Measurements from ENCODE around the gene PDZD4. TPM values are rescaled to one million over a fixed set of nuclear protein-coding genes. Genes with fewer than 3 reads are reported as not detected.

The PDZD4 gene
- total and polyA plus RNA-seq, 10 of the 15 experiments (the other 5 are each of a cell fraction or from before 2014, with no cell fraction given), result 0.01 to 0.15 (median 0.04) TPM; not detected in 6

DNA sequence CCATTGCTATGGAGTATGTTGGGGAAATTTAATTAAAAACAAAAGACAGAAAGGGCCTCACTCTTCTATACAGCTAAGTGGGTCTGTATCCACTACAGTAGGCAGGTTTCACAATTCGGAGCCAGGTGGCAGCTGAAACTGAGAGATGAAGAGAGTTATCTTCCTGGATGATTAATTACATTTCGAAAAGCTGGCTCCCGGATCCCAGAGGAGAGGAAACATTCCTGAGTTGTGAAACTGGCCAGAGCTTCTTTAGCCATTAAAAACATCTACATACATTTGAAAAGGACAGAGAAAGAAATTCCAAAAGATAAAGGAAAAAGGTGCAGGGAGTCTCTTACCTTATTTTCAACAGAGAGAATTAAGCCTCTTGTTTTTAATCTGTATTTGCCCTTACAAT is 15.5 kb upstream of the PDZD4 start (continued):
- TF ChIP-seq, protein P1, sequence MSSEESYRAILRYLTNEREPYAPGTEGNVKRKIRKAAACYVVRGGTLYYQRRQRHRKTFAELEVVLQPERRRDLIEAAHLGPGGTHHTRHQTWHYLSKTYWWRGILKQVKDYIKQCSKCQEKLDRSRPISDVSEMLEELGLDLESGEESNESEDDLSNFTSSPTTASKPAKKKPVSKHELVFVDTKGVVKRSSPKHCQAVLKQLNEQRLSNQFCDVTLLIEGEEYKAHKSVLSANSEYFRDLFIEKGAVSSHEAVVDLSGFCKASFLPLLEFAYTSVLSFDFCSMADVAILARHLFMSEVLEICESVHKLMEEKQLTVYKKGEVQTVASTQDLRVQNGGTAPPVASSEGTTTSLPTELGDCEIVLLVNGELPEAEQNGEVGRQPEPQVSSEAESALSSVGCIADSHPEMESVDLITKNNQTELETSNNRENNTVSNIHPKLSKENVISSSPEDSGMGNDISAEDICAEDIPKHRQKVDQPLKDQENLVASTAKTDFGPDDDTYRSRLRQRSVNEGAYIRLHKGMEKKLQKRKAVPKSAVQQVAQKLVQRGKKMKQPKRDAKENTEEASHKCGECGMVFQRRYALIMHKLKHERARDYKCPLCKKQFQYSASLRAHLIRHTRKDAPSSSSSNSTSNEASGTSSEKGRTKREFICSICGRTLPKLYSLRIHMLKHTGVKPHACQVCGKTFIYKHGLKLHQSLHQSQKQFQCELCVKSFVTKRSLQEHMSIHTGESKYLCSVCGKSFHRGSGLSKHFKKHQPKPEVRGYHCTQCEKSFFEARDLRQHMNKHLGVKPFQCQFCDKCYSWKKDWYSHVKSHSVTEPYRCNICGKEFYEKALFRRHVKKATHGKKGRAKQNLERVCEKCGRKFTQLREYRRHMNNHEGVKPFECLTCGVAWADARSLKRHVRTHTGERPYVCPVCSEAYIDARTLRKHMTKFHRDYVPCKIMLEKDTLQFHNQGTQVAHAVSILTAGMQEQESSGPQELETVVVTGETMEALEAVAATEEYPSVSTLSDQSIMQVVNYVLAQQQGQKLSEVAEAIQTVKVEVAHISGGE (CRISPR knock-in tag; IDR thresholded peaks at IDR 0.05), result no peak

DNA sequence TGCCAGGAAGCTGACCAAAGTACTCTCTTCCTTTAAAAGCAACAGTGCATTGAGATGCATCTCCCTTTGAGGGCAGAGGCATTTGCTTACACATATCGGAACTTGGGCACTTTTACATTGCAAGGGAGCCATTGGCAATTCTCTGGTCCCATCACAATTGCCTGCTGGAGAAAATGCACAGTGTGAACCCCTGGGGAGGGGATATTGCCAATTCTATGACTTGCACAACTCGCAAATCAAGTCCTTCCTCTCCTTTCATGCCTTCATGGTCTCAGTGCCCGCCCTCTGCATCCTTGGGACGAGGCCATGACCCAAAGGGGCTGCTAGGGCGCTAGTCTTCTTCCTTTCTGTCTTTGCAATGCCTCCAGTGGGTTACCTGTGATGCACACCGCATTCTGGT is 14.9 kb upstream of the PDZD4 start:
- FAIRE-seq, result no peak
- H3K79me2 ChIP-seq (ENCODE audit: control insufficient read depth, insufficient read depth, low read length), result no peaks in the 10 kb centered on the region
- TF ChIP-seq ESRRA (IDR thresholded peaks at IDR 0.05; ENCODE audit: low read length) (no peak), ZBTB33 (IDR thresholded peaks at IDR 0.05) (no peak), HDAC6 (IDR thresholded peaks at IDR 0.05; ENCODE audit: unreplicated experiment) (no peak), CREB1 (IDR thresholded peaks at IDR 0.05; ENCODE audit: low read depth) (no peak), YBX1 (IDR thresholded peaks at IDR 0.05) (no peak), ZNF217 (IDR thresholded peaks at IDR 0.05) (no peak)
- TF ChIP-seq, protein P2, sequence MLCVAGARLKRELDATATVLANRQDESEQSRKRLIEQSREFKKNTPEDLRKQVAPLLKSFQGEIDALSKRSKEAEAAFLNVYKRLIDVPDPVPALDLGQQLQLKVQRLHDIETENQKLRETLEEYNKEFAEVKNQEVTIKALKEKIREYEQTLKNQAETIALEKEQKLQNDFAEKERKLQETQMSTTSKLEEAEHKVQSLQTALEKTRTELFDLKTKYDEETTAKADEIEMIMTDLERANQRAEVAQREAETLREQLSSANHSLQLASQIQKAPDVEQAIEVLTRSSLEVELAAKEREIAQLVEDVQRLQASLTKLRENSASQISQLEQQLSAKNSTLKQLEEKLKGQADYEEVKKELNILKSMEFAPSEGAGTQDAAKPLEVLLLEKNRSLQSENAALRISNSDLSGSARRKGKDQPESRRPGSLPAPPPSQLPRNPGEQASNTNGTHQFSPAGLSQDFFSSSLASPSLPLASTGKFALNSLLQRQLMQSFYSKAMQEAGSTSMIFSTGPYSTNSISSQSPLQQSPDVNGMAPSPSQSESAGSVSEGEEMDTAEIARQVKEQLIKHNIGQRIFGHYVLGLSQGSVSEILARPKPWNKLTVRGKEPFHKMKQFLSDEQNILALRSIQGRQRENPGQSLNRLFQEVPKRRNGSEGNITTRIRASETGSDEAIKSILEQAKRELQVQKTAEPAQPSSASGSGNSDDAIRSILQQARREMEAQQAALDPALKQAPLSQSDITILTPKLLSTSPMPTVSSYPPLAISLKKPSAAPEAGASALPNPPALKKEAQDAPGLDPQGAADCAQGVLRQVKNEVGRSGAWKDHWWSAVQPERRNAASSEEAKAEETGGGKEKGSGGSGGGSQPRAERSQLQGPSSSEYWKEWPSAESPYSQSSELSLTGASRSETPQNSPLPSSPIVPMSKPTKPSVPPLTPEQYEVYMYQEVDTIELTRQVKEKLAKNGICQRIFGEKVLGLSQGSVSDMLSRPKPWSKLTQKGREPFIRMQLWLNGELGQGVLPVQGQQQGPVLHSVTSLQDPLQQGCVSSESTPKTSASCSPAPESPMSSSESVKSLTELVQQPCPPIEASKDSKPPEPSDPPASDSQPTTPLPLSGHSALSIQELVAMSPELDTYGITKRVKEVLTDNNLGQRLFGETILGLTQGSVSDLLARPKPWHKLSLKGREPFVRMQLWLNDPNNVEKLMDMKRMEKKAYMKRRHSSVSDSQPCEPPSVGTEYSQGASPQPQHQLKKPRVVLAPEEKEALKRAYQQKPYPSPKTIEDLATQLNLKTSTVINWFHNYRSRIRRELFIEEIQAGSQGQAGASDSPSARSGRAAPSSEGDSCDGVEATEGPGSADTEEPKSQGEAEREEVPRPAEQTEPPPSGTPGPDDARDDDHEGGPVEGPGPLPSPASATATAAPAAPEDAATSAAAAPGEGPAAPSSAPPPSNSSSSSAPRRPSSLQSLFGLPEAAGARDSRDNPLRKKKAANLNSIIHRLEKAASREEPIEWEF (IDR thresholded peaks at IDR 0.05; ENCODE audit: insufficient replicate concordance, low read depth, low read length), result no peak
- TF ChIP-seq, protein P3, sequence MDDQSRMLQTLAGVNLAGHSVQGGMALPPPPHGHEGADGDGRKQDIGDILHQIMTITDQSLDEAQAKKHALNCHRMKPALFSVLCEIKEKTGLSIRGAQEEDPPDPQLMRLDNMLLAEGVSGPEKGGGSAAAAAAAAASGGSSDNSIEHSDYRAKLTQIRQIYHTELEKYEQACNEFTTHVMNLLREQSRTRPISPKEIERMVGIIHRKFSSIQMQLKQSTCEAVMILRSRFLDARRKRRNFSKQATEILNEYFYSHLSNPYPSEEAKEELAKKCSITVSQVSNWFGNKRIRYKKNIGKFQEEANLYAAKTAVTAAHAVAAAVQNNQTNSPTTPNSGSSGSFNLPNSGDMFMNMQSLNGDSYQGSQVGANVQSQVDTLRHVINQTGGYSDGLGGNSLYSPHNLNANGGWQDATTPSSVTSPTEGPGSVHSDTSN (IDR thresholded peaks at IDR 0.05; ENCODE audit: insufficient replicate concordance, low read depth, low read length), result no peak
- in situ Hi-C loops (cut with MboI), result no loop called here
- ChIA-PET CTCF (no interaction called here), POLR2A (no interaction called here), SMC1A (ENCODE audit: uncharacterized antibody, unreplicated experiment) (no interaction called here), RAD21 (ENCODE audit: unreplicated experiment) (no interaction called here)
- intact Hi-C loops (cut with micrococcal nuclease; ENCODE audit: unreplicated experiment), result no loop called here
- H3K27ac ChIP-seq (ENCODE audit: control insufficient read depth, insufficient read depth), result no peak overlapping the region
- H3K9me3 ChIP-seq (replicated peaks; ENCODE audit: control insufficient read depth, insufficient read depth, low read length), result no peaks in the 10 kb centered on the region; the same call in 2 of the 3 replicates
- no peak overlapping the region for H3K4me2 ChIP-seq (ENCODE audit: control insufficient read depth, insufficient read depth)
- no peaks in the 10 kb centered on the region for H3K4me1 ChIP-seq (ENCODE audit: control insufficient read depth, insufficient read depth, low read length)
- no peak for ATAC-seq
- DNase-seq (ENCODE audit: low read depth, low spot score), result no peak
- no peaks in the 10 kb centered on the region; a peak in 1 of 4 replicates for H3K27me3 ChIP-seq (replicated peaks in 1 of 2; ENCODE audit: control insufficient read depth in 2 of 2, insufficient read depth in 2 of 2, low read length in 1 of 2)
- H3K4me3 ChIP-seq, result no peak overlapping the region
- H4K20me1 ChIP-seq (ENCODE audit: control insufficient read depth, insufficient read depth), result no peaks in the 10 kb centered on the region
- no TSS peak for BruUV-seq (replicated peaks)
- WGBS (ENCODE audit: insufficient coverage, insufficient replicate concordance, low lambda C conversion rate, missing lambda C conversion rate), result 17% methylated on average over 6 of the region's 6 CpGs
- no peak overlapping the region for H3K9ac ChIP-seq (ENCODE audit: control insufficient read depth, insufficient read depth, low read length)
- H3K36me3 ChIP-seq (ENCODE audit: control insufficient read depth in 2 of 2, insufficient read depth in 2 of 2, low read length in 1 of 2), result no peaks in the 10 kb centered on the region
- no peak overlapping the region for H2AFZ ChIP-seq (ENCODE audit: control insufficient read depth, low read depth, low read length)

Measured in GM12878 (cell line).